HCT116 (cell line): ENCODE data around the gene ANAPC2. TPM values are rescaled to one million over a fixed set of nuclear protein-coding genes. Genes with fewer than 3 reads are reported as not detected.

Experiments used
- ATAC-seq: fragments of 200-7000 bp; cut with Tn5 transposase; 2 replicates; pipeline ENCODE4 v1.9.1; 2020; ENCODE audit warnings: mild to moderate bottlenecking, moderate library complexity
- BruUV-seq: library from RNA; stranded (reverse); fragments of 400-500 nt; replicated peaks from 2 replicates; lab custom pipeline; 2021; lab: Mats Ljungman, UMichigan
- CTCF ChIA-PET: fragments of 300-600 bp; sonication (Branson Sonifier 250); formaldehyde crosslinking; loops from one replicate; lab custom pipeline; 2021; ENCODE audit warnings: antibody characterized with exemption; lab: Charles Lee
- POLR2A ChIA-PET: fragments of 300-600, 350-600 bp; sonication (Branson Sonifier 250); formaldehyde crosslinking; loops from one replicate; lab custom pipeline; 2021; ENCODE audit warnings: antibody characterized with exemption; lab: Charles Lee
- RAD21 ChIA-PET, 2 experiments: fragments of 300-600 bp; sonication (Branson Sonifier 250); formaldehyde crosslinking; loops; one replicate each; lab custom pipeline; 2023; ENCODE audit warnings: low total read pairs in 2 of 2; ENCODE audit not compliant: uncharacterized antibody in 2 of 2, unreplicated experiment in 2 of 2, low non-redundant PET in 1 of 2; lab: Charles Lee
- DNase-seq: peaks from one replicate; pipeline ENCODE4 v3.0.0-alpha.2; 2010; ENCODE audit warnings: low read depth, low spot score
- H2AFZ ChIP-seq: fragments of 200-600 bp; shearing (Covaris generic), sonication (generic); 2 replicates; pipeline ENCODE4 v1.6.1; 2017; ENCODE audit warnings: low read depth, mixed run types, mixed read lengths, antibody characterized with exemption, low read length; ENCODE audit not compliant: poor library complexity, severe bottlenecking
- H3K27ac ChIP-seq: 2 replicates; pipeline ENCODE4 v1.5.1; 2012; ENCODE audit warnings: low read depth, low read length
- H3K27me3 ChIP-seq: fragments of 200-600 bp; sonication (generic); 2 replicates; pipeline ENCODE4 v1.6.1; 2016; ENCODE audit warnings: mixed run types, low read length, mixed read lengths; ENCODE audit not compliant: insufficient read depth
- H3K36me3 ChIP-seq, 2 experiments: fragments of 200-500 bp in 1 of 2; fragments of 200-600 bp in 1 of 2; sonication (Bioruptor generic) in 1 of 2; sonication (generic) in 1 of 2; 2 replicates each; pipeline versions ENCODE4 v1.5.1 to v1.6.1; 2014 to 2016; ENCODE audit warnings: low read length in 2 of 2, inconsistent platforms in 1 of 2, mixed read lengths in 1 of 2, mixed run types in 1 of 2; ENCODE audit not compliant: insufficient read depth in 2 of 2, control insufficient read depth in 1 of 2
- H3K4me1 ChIP-seq, 2 experiments: fragments of 200-600 bp in 1 of 2; sonication (generic) in 1 of 2; 2 replicates each; pipeline versions ENCODE4 v1.5.1 to v1.6.1; 2012 to 2017; ENCODE audit warnings: low read length in 2 of 2, inconsistent platforms in 1 of 2, mild to moderate bottlenecking in 1 of 2, mixed read lengths in 1 of 2, mixed run types in 1 of 2, moderate library complexity in 1 of 2; ENCODE audit not compliant: insufficient read depth in 2 of 2, control insufficient read depth in 1 of 2
- H3K4me2 ChIP-seq: fragments of 200-600 bp; sonication (generic); 2 replicates; pipeline ENCODE4 v1.6.1; 2017; ENCODE audit warnings: mixed run types, low read length, mixed read lengths
- H3K4me3 ChIP-seq, 2 experiments: fragments of 200-600 bp in 1 of 2; sonication (generic) in 1 of 2; replicated peaks in 1 of 2; 2 replicates each; pipeline ENCODE4 v1.5.1; 2011 to 2016; ENCODE audit warnings: low read length in 2 of 2, control low read depth in 1 of 2, low read depth in 1 of 2, mild to moderate bottlenecking in 1 of 2, mixed read lengths in 1 of 2, mixed run types in 1 of 2
- H3K79me2 ChIP-seq: fragments of 200-600 bp; sonication (generic); 2 replicates; pipeline ENCODE4 v1.6.1; 2017; ENCODE audit warnings: mild to moderate bottlenecking, mixed run types, low read length, moderate library complexity, mixed read lengths; ENCODE audit not compliant: insufficient read depth
- H3K9ac ChIP-seq: fragments of 200-600 bp; sonication (generic); 2 replicates; pipeline ENCODE4 v1.6.1; 2016; ENCODE audit warnings: low read length, mixed read lengths
- H3K9me2 ChIP-seq: fragments of 200-600 bp; sonication (generic), shearing (Covaris generic); 2 replicates; pipeline ENCODE4 v1.6.1; 2017; ENCODE audit warnings: mixed run types, mild to moderate bottlenecking, moderate library complexity; ENCODE audit not compliant: insufficient read depth
- H3K9me3 ChIP-seq, 2 experiments: fragments of 200-500 bp in 1 of 2; fragments of 200-600 bp in 1 of 2; sonication (Bioruptor generic) in 1 of 2; sonication (generic) in 1 of 2; 2 replicates each; pipeline ENCODE4 v1.6.1; 2014 to 2017; ENCODE audit warnings: low read length in 2 of 2, mixed read lengths in 2 of 2, inconsistent platforms in 1 of 2, low read depth in 1 of 2, mild to moderate bottlenecking in 1 of 2, mixed run types in 1 of 2, moderate library complexity in 1 of 2; ENCODE audit not compliant: control insufficient read depth in 1 of 2, insufficient read depth in 1 of 2
- H4K20me1 ChIP-seq: fragments of 200-600 bp; sonication (generic), shearing (Covaris generic); 2 replicates; pipeline ENCODE4 v1.6.1; 2017; ENCODE audit warnings: mixed run types, mild to moderate bottlenecking, moderate library complexity; ENCODE audit not compliant: insufficient read depth
- FOSL1 ChIP-seq: IDR thresholded peaks from 2 replicates; pipeline ENCODE4 v1.6.1; 2012; ENCODE audit warnings: low read depth
- POLR2A ChIP-seq: IDR thresholded peaks from 2 replicates; pipeline ENCODE4 v1.7.0; 2011; ENCODE audit warnings: borderline replicate concordance; ENCODE audit not compliant: insufficient read depth, insufficient read length; ENCODE audit errors: extremely low read depth
- POLR2AphosphoS5 ChIP-seq: IDR thresholded peaks from 2 replicates; pipeline ENCODE4 v1.6.1; 2011; ENCODE audit warnings: mild to moderate bottlenecking, low read depth, low read length, moderate library complexity
- YY1 ChIP-seq: IDR thresholded peaks from 2 replicates; pipeline ENCODE4 v1.6.1; 2011; ENCODE audit warnings: low read length, low read depth, moderate library complexity, mild to moderate bottlenecking; ENCODE audit not compliant: insufficient replicate concordance; ENCODE audit errors: extremely low read depth
- ZFX ChIP-seq: fragments of 450-650 bp; IDR thresholded peaks from 2 replicates; pipeline ENCODE4 v1.6.1; 2017
- intact Hi-C: fragments of 100-400 bp; cut with micrococcal nuclease; formaldehyde crosslinking; loops from 2 replicates; pipeline ENCODE4 v1.10.0; 2022
- total RNA-seq: library from RNA; stranded (reverse); gene quantifications from one replicate; pipeline ENCODE4 v1.2.1, GENCODE V29; 2021; ENCODE audit not compliant: unreplicated experiment

Gene ANAPC2
- total RNA-seq, 1 experiment from 2014 or later: 75.5 TPM

GRCh38 chr9:137162505-137163364 is 25.6 kb downstream of the ANAPC2 start:
- DNase-seq: peak; percentile 45
- CTCF ChIA-PET: interaction anchor here (0.9 to 1.9 kb wide), 6 partner anchors 11 to 76 kb away, joined by 3 to 15 read pairs (median 7); partner anchors contain the start of genes MAN1B1, RNF224 and SSNA1
- no peaks in the 10 kb centered on the region for H3K36me3 ChIP-seq
- H3K9ac ChIP-seq: peak overlapping the region; percentile 77
- H3K4me1 ChIP-seq: peaks cover 10 to 54% of the 10 kb centered on the region in 2 experiments
- BruUV-seq: TSS peak; percentile 43
- RAD21 ChIA-PET: interaction anchor here (0.6 to 1.1 kb wide), 3 partner anchors 65 to 139 kb away, joined by 3 to 4 read pairs (median 3); partner anchors contain the start of gene RNF224 (in 1 of the 2)
- no peaks in the 10 kb centered on the region for H3K27me3 ChIP-seq
- peak overlapping the region; percentile 59 to 70 for H3K4me3 ChIP-seq
- H4K20me1 ChIP-seq: no peaks in the 10 kb centered on the region
- H3K9me2 ChIP-seq: no peaks in the 10 kb centered on the region
- POLR2A ChIA-PET: interaction anchor here (0.7 to 2.5 kb wide), 13 partner anchors 12 to 101 kb away, joined by 3 to 16 read pairs (median 5); partner anchors contain the start of genes ANAPC2, CYSRT1, SSNA1 and TPRN
- no peak overlapping the region for H2AFZ ChIP-seq
- TF ChIP-seq YY1 (peak; percentile 18), POLR2A (no peak), FOSL1 (no peak), POLR2AphosphoS5 (peak; percentile 55), ZFX (peak; percentile 77; the same call in 1 of the 2 replicates)
- peak; percentile 60 for ATAC-seq
- H3K9me3 ChIP-seq: no peaks in the 10 kb centered on the region
- H3K79me2 ChIP-seq: no peaks in the 10 kb centered on the region
- peak overlapping the region; percentile 98 for H3K4me2 ChIP-seq
- intact Hi-C loops: loop anchor here (2.0 kb wide), 2 partner anchors 44 to 60 kb away; partner anchors contain the start of gene RNF208
- H3K27ac ChIP-seq: peak overlapping the region; percentile 82
